H1 (cell line): ENCODE data around the gene NEDD4L. TPM values are rescaled to one million over a fixed set of nuclear protein-coding genes. Genes with fewer than 3 reads are reported as not detected.

Experiments
- CTCF ChIA-PET: fragments of 300-600 bp; sonication (Branson Sonifier 250); formaldehyde crosslinking; loops from one replicate; lab custom pipeline; 2021; ENCODE audit not compliant: partially characterized antibody; lab: Charles Lee
- POLR2A ChIA-PET: fragments of 300-600 bp; sonication (Branson Sonifier 250); formaldehyde crosslinking; loops from one replicate; lab custom pipeline; 2021; ENCODE audit warnings: inconsistent platforms; ENCODE audit not compliant: partially characterized antibody; lab: Charles Lee
- DNase-seq, 2 experiments: peaks; one replicate each; pipeline versions ENCODE4 v3.0.0 to v3.0.0-alpha.2; 2010 to 2022; ENCODE audit warnings: low spot score in 2 of 2, low read depth in 1 of 2, mixed read lengths in 1 of 2
- FAIRE-seq: peaks from 2 replicates; lab custom pipeline; 2011; peaks lifted over from hg19 to GRCh38; lab: Jason Lieb, UNC
- H2AFZ ChIP-seq: 2 replicates; pipeline ENCODE4 v1.8.1; 2012; ENCODE audit warnings: low read length, inconsistent platforms
- H2AK5ac ChIP-seq: 2 replicates; pipeline ENCODE4 v1.6.1; 2013; ENCODE audit warnings: low read depth, low read length
- H2BK120ac ChIP-seq: replicated peaks from 2 replicates; pipeline ENCODE3; 2013; ENCODE audit warnings: low read depth, low read length, inconsistent platforms
- H2BK12ac ChIP-seq: 2 replicates; pipeline ENCODE4 v1.6.1; 2013; ENCODE audit warnings: low read depth, low read length
- H2BK15ac ChIP-seq: 2 replicates; pipeline ENCODE4 v1.6.1; 2013; ENCODE audit warnings: low read length
- H2BK20ac ChIP-seq: 2 replicates; pipeline ENCODE4 v1.6.1; 2013; ENCODE audit warnings: low read length
- H2BK5ac ChIP-seq: 2 replicates; pipeline ENCODE4 v1.6.1; 2013; ENCODE audit warnings: low read depth, low read length
- H3K14ac ChIP-seq: 2 replicates; pipeline ENCODE4 v1.6.1; 2013; ENCODE audit warnings: inconsistent platforms; ENCODE audit not compliant: insufficient read length
- H3K18ac ChIP-seq: 2 replicates; pipeline ENCODE4 v1.6.1; 2013; ENCODE audit warnings: low read length; ENCODE audit errors: extremely low read depth
- H3K23ac ChIP-seq: 2 replicates; pipeline ENCODE4 v1.6.1; 2013; ENCODE audit warnings: inconsistent platforms; ENCODE audit not compliant: insufficient read length
- H3K23me2 ChIP-seq: 2 replicates; pipeline ENCODE4 v1.6.1; 2013; ENCODE audit warnings: low read depth, low read length
- H3K27ac ChIP-seq: 2 replicates; pipeline ENCODE4 v1.6.1; 2011; ENCODE audit warnings: low read depth, low read length, inconsistent platforms
- H3K27me3 ChIP-seq, 4 experiments: replicated peaks in 1 of 4; 1 replicate in 1 of 4; 2 replicates in 3 of 4; pipeline versions ENCODE4 v1.6.1 to v1.8.1; 2011 to 2013; ENCODE audit warnings: low read length in 3 of 4, mild to moderate bottlenecking in 3 of 4, inconsistent platforms in 2 of 4, mixed read lengths in 2 of 4, moderate library complexity in 1 of 4; ENCODE audit not compliant: control insufficient read depth in 3 of 4, insufficient read depth in 3 of 4; ENCODE audit errors: extremely low read depth in 1 of 4
- H3K36me3 ChIP-seq, 4 experiments: 2 replicates each; pipeline versions ENCODE4 v1.6.1 to v1.8.1; 2011 to 2013; ENCODE audit warnings: mild to moderate bottlenecking in 4 of 4, low read length in 3 of 4, moderate library complexity in 2 of 4, control low read depth in 1 of 4, inconsistent platforms in 1 of 4; ENCODE audit not compliant: insufficient read depth in 4 of 4, control insufficient read depth in 2 of 4
- H3K4ac ChIP-seq: replicated peaks from 2 replicates; pipeline ENCODE3; 2013; ENCODE audit warnings: low read length, low read depth, mixed read lengths, inconsistent platforms; ENCODE audit not compliant: insufficient read length
- H3K4me1 ChIP-seq, 4 experiments: replicated peaks in 1 of 4; 1 replicate in 1 of 4; 2 replicates in 3 of 4; pipeline versions ENCODE4 v1.6.1 to v1.8.1; 2011 to 2013; ENCODE audit warnings: low read length in 3 of 4, inconsistent platforms in 2 of 4, mixed read lengths in 1 of 4; ENCODE audit not compliant: insufficient read depth in 4 of 4, control insufficient read depth in 3 of 4
- H3K4me2 ChIP-seq, 2 experiments: 2 replicates each; pipeline versions ENCODE4 v1.6.1 to v1.8.1; 2011 to 2013; ENCODE audit warnings: low read depth in 2 of 2, low read length in 2 of 2, control low read depth in 1 of 2, inconsistent platforms in 1 of 2, mild to moderate bottlenecking in 1 of 2; ENCODE audit not compliant: insufficient read depth in 1 of 2
- H3K4me3 ChIP-seq, 4 experiments: fragments of 200-600, 300-600 bp in 1 of 4; sonication (generic), shearing (Covaris generic), sonication (Bioruptor Twin) in 1 of 4; 2 replicates each; pipeline versions ENCODE4 v1.5.1 to v1.8.1; 2011 to 2016; ENCODE audit warnings: low read length in 4 of 4, low read depth in 3 of 4, control low read depth in 2 of 4, inconsistent platforms in 2 of 4, mild to moderate bottlenecking in 2 of 4, mixed read lengths in 1 of 4, moderate library complexity in 1 of 4; ENCODE audit not compliant: insufficient read depth in 2 of 4; ENCODE audit errors: extremely low read depth in 1 of 4
- H3K56ac ChIP-seq: replicated peaks from 2 replicates; pipeline ENCODE3; 2013; ENCODE audit warnings: low read depth, mild to moderate bottlenecking, mixed read lengths, low read length, inconsistent platforms; ENCODE audit not compliant: insufficient read length
- H3K79me1 ChIP-seq: 2 replicates; pipeline ENCODE4 v1.6.1; 2013; ENCODE audit warnings: low read depth, low read length, control low read depth
- H3K79me2 ChIP-seq, 2 experiments: 2 replicates each; pipeline versions ENCODE4 v1.6.1 to v1.8.1; 2012 to 2013; ENCODE audit warnings: low read length in 2 of 2, mild to moderate bottlenecking in 2 of 2, inconsistent platforms in 1 of 2; ENCODE audit not compliant: insufficient read depth in 2 of 2, control insufficient read depth in 1 of 2
- H3K9ac ChIP-seq, 4 experiments: replicated peaks in 1 of 4; 1 replicate in 1 of 4; 2 replicates in 3 of 4; pipeline versions ENCODE4 v1.6.1 to v1.8.1; 2011 to 2013; ENCODE audit warnings: low read depth in 3 of 4, low read length in 3 of 4, control low read depth in 2 of 4, mild to moderate bottlenecking in 2 of 4, moderate library complexity in 2 of 4, inconsistent platforms in 1 of 4; ENCODE audit errors: extremely low read depth in 1 of 4
- H3K9me3 ChIP-seq, 2 experiments: 2 replicates each; pipeline versions ENCODE4 v1.6.1 to v1.8.1; 2012 to 2013; ENCODE audit warnings: mild to moderate bottlenecking in 2 of 2, moderate library complexity in 2 of 2, control low read depth in 1 of 2, inconsistent platforms in 1 of 2, low read depth in 1 of 2, low read length in 1 of 2, mixed read lengths in 1 of 2; ENCODE audit not compliant: insufficient read depth in 2 of 2
- H4K20me1 ChIP-seq, 2 experiments: replicated peaks in 1 of 2; 2 replicates each; pipeline versions ENCODE3 to v1.8.1; 2011 to 2013; ENCODE audit warnings: inconsistent platforms in 2 of 2, low read length in 2 of 2, mild to moderate bottlenecking in 1 of 2; ENCODE audit not compliant: insufficient read depth in 2 of 2, control insufficient read depth in 1 of 2
- H4K5ac ChIP-seq: 2 replicates; pipeline ENCODE4 v1.6.1; 2013; ENCODE audit warnings: low read length, low read depth, mixed read lengths, inconsistent platforms; ENCODE audit not compliant: insufficient read length
- H4K8ac ChIP-seq: 2 replicates; pipeline ENCODE4 v1.8.0; 2013; ENCODE audit warnings: mild to moderate bottlenecking, moderate library complexity, low read length, inconsistent platforms; ENCODE audit not compliant: insufficient read depth; ENCODE audit errors: extremely low read depth
- H4K91ac ChIP-seq: replicated peaks from 2 replicates; pipeline ENCODE3; 2013; ENCODE audit warnings: low read length, mixed read lengths, inconsistent platforms; ENCODE audit not compliant: insufficient read length
- ASH2L ChIP-seq: fragments of 200-600, 300-600 bp; sonication (generic); IDR thresholded peaks from one replicate; pipeline ENCODE4 v1.7.1; 2017; ENCODE audit warnings: low read length
- BACH1 ChIP-seq: IDR thresholded peaks from 2 replicates; pipeline ENCODE4 v1.6.1; 2012; ENCODE audit warnings: low read length, improper control_type of control experiment
- HDAC6 ChIP-seq: IDR thresholded peaks from one replicate; pipeline ENCODE4 v1.7.1; 2012; ENCODE audit warnings: low read depth, mild to moderate bottlenecking, inconsistent platforms, low read length, moderate library complexity
- JUND ChIP-seq: IDR thresholded peaks from 2 replicates; pipeline ENCODE4 v1.6.1; 2011; ENCODE audit warnings: mild to moderate bottlenecking, improper control_type of control experiment, low read length
- SAP30 ChIP-seq: fragments of 300-600 bp; sonication (generic); IDR thresholded peaks from 2 replicates; pipeline ENCODE4 v1.7.1; 2012; ENCODE audit warnings: low read length, moderate library complexity, mild to moderate bottlenecking, inconsistent platforms; ENCODE audit not compliant: insufficient read depth, insufficient replicate concordance
- USF2 ChIP-seq: IDR thresholded peaks from 2 replicates; pipeline ENCODE4 v1.6.1; 2011; ENCODE audit warnings: low read length, improper control_type of control experiment
- WGBS, 2 experiments: shearing (Covaris generic) in 1 of 2; methylation state at CpG; one replicate each; pipeline versions ENCODE4 v1.1.6 to v1.1.7; 2013 to 2015; ENCODE audit warnings: low lambda C conversion rate in 2 of 2, mixed read lengths in 2 of 2, inconsistent platforms in 1 of 2, low coverage in 1 of 2, missing lambda C conversion rate in 1 of 2; ENCODE audit not compliant: insufficient replicate concordance in 2 of 2, insufficient coverage in 1 of 2, insufficient read length in 1 of 2; ENCODE audit errors: extremely low coverage in 1 of 2, missing lambda C conversion rate in 1 of 2; 5-methylcytosine and 5-hydroxymethylcytosine counted together
- polyA plus RNA-seq, 7 experiments: library from polyadenylated mRNA; depleted of rRNA in 3 of 7; stranded (reverse) in 5 of 7; unstranded in 2 of 7; fragments of >200 nt in 5 of 7; fragments of 200-250 nt in 2 of 7; gene quantifications; 1 replicate in 5 of 7; 2 replicates in 1 of 7; 4 replicates in 1 of 7; pipeline versions ENCODE4 v1.2.1 to v1.2.3, GENCODE V29; 2011 to 2013; ENCODE audit warnings: missing spikeins in 2 of 7, mixed read lengths in 2 of 7
- total RNA-seq: library from RNA; stranded (reverse); fragmentation: NEBNext Ultra II Directional; extraction: Animal tissue kit (Norgen Biotek cat#: 25700); gene quantifications from 2 replicates; pipeline ENCODE4 v1.2.1, GENCODE V29; 2021

NEDD4L gene
- total and polyA plus RNA-seq, 2 of the 8 experiments (the other 6 are each of a cell fraction or from before 2014, with no cell fraction given) = 37.3 to 69.8 TPM

- Histone ChIP-seq H3K14ac (no peak overlapping the region), H4K5ac (no peak overlapping the region), H2BK120ac (no peak overlapping the region), H3K79me2 (peaks cover 3 to 17% of the 10 kb centered on the region in 2 experiments; a peak in 3 of 4 replicates), H2AK5ac (no peak overlapping the region), H4K20me1 (peaks cover 0 to 5% of the 10 kb centered on the region in 2 experiments), H4K8ac (no peak overlapping the region; the same call in 1 of the 2 replicates), H3K23me2 (no peaks in the 10 kb centered on the region), H3K27ac (no peak overlapping the region), H3K4me3 (no peak overlapping the region), H3K9me3 (no peaks in the 10 kb centered on the region), H3K4ac (no peak overlapping the region), H3K56ac (no peak overlapping the region), H3K23ac (no peak overlapping the region), H3K4me2 (no peak overlapping the region), H4K91ac (no peak overlapping the region), H2BK12ac (no peak overlapping the region), H3K27me3 (no peaks in the 10 kb centered on the region), H3K79me1 (peaks cover 6% of the 10 kb centered on the region), H2BK15ac (no peak overlapping the region), H3K18ac (no peak overlapping the region), H3K36me3 (no peaks in the 10 kb centered on the region), H3K4me1 (no peaks in the 10 kb centered on the region), H3K9ac (no peak overlapping the region), H2BK5ac (no peak overlapping the region), H2AFZ (no peak overlapping the region), H2BK20ac (no peak overlapping the region)
- DNase-seq (no peak), FAIRE-seq (no peak)
- TF ChIP-seq BACH1 (no peak), ASH2L (no peak), JUND (no peak), HDAC6 (no peak), SAP30 (no peak), USF2 (no peak)
- 85% methylated on average over 6 of the region's 6 CpGs; no CpG with 5 or more reads in 1 of the 2 experiments for WGBS, 2 experiments
- CTCF ChIA-PET = interaction anchor here (0.6 to 2.2 kb wide), 2 partner anchors 93 to 119 kb away, joined by 3 to 7 read pairs; partner anchors contain the start of gene NEDD4L
- POLR2A ChIA-PET = no interaction called here
Measured at GRCh38 chr18:58162127-58162526, 118.1 kb downstream of the NEDD4L start.
